Neuronal stem cell (in vitro differentiated cells): ENCODE data around the gene ZFR2.
A peak's percentile ranks its signal among the peaks of the same experiment; 100 is the strongest.

Experiments
- DNase-seq: peaks from one replicate; pipeline ENCODE4 v3.0.0-alpha.2; 2013; ENCODE audit warnings: low spot score
- H2AFZ ChIP-seq: one replicate; pipeline ENCODE4 v1.6.1; 2013; ENCODE audit warnings: mild to moderate bottlenecking, low read length, inconsistent platforms
- H2AK5ac ChIP-seq: 2 replicates; pipeline ENCODE4 v1.6.1; 2013; ENCODE audit warnings: low read depth, mild to moderate bottlenecking, inconsistent platforms, low read length, moderate library complexity, mixed read lengths
- H2BK120ac ChIP-seq: 2 replicates; pipeline ENCODE4 v1.6.1; 2013; ENCODE audit warnings: low read depth, mild to moderate bottlenecking, inconsistent platforms, low read length, moderate library complexity, mixed read lengths
- H2BK12ac ChIP-seq: one replicate; pipeline ENCODE4 v1.6.1; 2013; ENCODE audit warnings: low read length, inconsistent platforms
- H2BK15ac ChIP-seq: 2 replicates; pipeline ENCODE4 v1.6.1; 2013; ENCODE audit warnings: mild to moderate bottlenecking, low read length, inconsistent platforms, mixed read lengths
- H2BK5ac ChIP-seq: one replicate; pipeline ENCODE4 v1.6.1; 2013; ENCODE audit warnings: inconsistent platforms, mild to moderate bottlenecking, low read length, moderate library complexity
- H3K14ac ChIP-seq: one replicate; pipeline ENCODE4 v1.6.1; 2013; ENCODE audit warnings: low read length, inconsistent platforms
- H3K18ac ChIP-seq: 2 replicates; pipeline ENCODE4 v1.6.1; 2013; ENCODE audit warnings: low read length, inconsistent platforms
- H3K23ac ChIP-seq: 2 replicates; pipeline ENCODE4 v1.6.1; 2013; ENCODE audit warnings: low read depth, mild to moderate bottlenecking, mixed read lengths, low read length, inconsistent platforms; ENCODE audit not compliant: poor library complexity
- H3K27ac ChIP-seq: replicated peaks from 3 replicates; pipeline ENCODE4 v1.5.1; 2013; ENCODE audit warnings: low read length, inconsistent platforms
- H3K27me3 ChIP-seq, 3 experiments: 2 replicates each; pipeline ENCODE4 v1.6.1; 2013; ENCODE audit warnings: low read length in 3 of 3, mild to moderate bottlenecking in 2 of 3, inconsistent platforms in 1 of 3, low read depth in 1 of 3, mixed read lengths in 1 of 3, moderate library complexity in 1 of 3; ENCODE audit not compliant: control insufficient read depth in 3 of 3, insufficient read depth in 3 of 3
- H3K36me3 ChIP-seq, 2 donors: replicated peaks in 1 of 2; 2 replicates each; pipeline ENCODE4 v1.6.1; 2013; ENCODE audit warnings: low read length in 2 of 2; ENCODE audit not compliant: control insufficient read depth in 2 of 2, insufficient read depth in 2 of 2
- H3K4ac ChIP-seq: 2 replicates; pipeline ENCODE4 v1.6.1; 2013; ENCODE audit warnings: inconsistent platforms, mild to moderate bottlenecking, low read length, moderate library complexity
- H3K4me1 ChIP-seq, 2 donors: 1 replicate in 1 of 2; 2 replicates in 1 of 2; pipeline ENCODE4 v1.6.1; 2013; ENCODE audit warnings: low read length in 2 of 2, low read depth in 1 of 2; ENCODE audit not compliant: control insufficient read depth in 2 of 2, insufficient read depth in 1 of 2
- H3K4me2 ChIP-seq: one replicate; pipeline ENCODE4 v1.6.1; 2013; ENCODE audit warnings: mild to moderate bottlenecking, low read length, inconsistent platforms; ENCODE audit not compliant: insufficient read depth, poor library complexity, severe bottlenecking
- H3K4me3 ChIP-seq, 2 donors: 2 replicates each; pipeline ENCODE4 v1.5.1; 2013; ENCODE audit warnings: low read length in 2 of 2, mild to moderate bottlenecking in 2 of 2, inconsistent platforms in 1 of 2, moderate library complexity in 1 of 2
- H3K79me1 ChIP-seq: one replicate; pipeline ENCODE4 v1.6.1; 2013; ENCODE audit warnings: low read depth, mild to moderate bottlenecking, inconsistent platforms, low read length, moderate library complexity
- H3K9ac ChIP-seq: one replicate; pipeline ENCODE4 v1.6.1; 2013; ENCODE audit warnings: mild to moderate bottlenecking, low read depth, low read length, inconsistent platforms; ENCODE audit not compliant: poor library complexity
- H3K9me3 ChIP-seq, 2 donors: replicated peaks in 1 of 2; 2 replicates each; pipeline versions ENCODE3 to v1.6.1; 2013; ENCODE audit warnings: low read length in 2 of 2, mild to moderate bottlenecking in 2 of 2, inconsistent platforms in 1 of 2, low read depth in 1 of 2, mixed read lengths in 1 of 2, moderate library complexity in 1 of 2; ENCODE audit not compliant: control insufficient read depth in 2 of 2, insufficient read depth in 1 of 2
- H4K8ac ChIP-seq: one replicate; pipeline ENCODE4 v1.6.1; 2013; ENCODE audit warnings: low read depth, mild to moderate bottlenecking, inconsistent platforms, low read length, moderate library complexity
- H4K91ac ChIP-seq: one replicate; pipeline ENCODE4 v1.6.1; 2013; ENCODE audit warnings: low read length, low read depth, mild to moderate bottlenecking, inconsistent platforms; ENCODE audit not compliant: poor library complexity
- WGBS, 2 donors: extraction: QIAGEN DNeasy Blood & Tissue Kit; methylation state at CpG; one replicate each; pipeline ENCODE4 v1.1.7; 2013; ENCODE audit warnings: missing lambda C conversion rate in 2 of 2, mixed read lengths in 1 of 2; ENCODE audit not compliant: insufficient read length in 2 of 2, insufficient replicate concordance in 1 of 2; ENCODE audit errors: extremely low coverage in 2 of 2; 5-methylcytosine and 5-hydroxymethylcytosine counted together

The ZFR2 gene

GRCh38 chr19:3773814-3774515 lies 94.9 kb downstream of the ZFR2 start:
- H3K36me3 ChIP-seq = no peaks in the 10 kb centered on the region
- no peak overlapping the region for H3K27ac ChIP-seq
- H3K4me2 ChIP-seq = no peak overlapping the region
- H2BK12ac ChIP-seq = no peak overlapping the region
- H3K4me1 ChIP-seq = peaks cover 0 to 11% of the 10 kb centered on the region in 2 donors
- H3K23ac ChIP-seq = no peak overlapping the region
- no peak overlapping the region for H2BK120ac ChIP-seq
- H2AK5ac ChIP-seq = peak overlapping the region; percentile 87
- no CpG with 5 or more reads among the region's 12 CpGs for WGBS, 2 donors
- H3K4me3 ChIP-seq = no peak overlapping the region
- no peaks in the 10 kb centered on the region for H3K79me1 ChIP-seq
- peak overlapping the region; percentile 53 for H3K18ac ChIP-seq
- no peak overlapping the region for H2AFZ ChIP-seq
- DNase-seq = no peak
- no peak overlapping the region for H3K14ac ChIP-seq
- H3K27me3 ChIP-seq = peaks cover 0 to 5% (median 0%) of the 10 kb centered on the region in 3 experiments
- H2BK5ac ChIP-seq = no peak overlapping the region
- no peak overlapping the region for H3K9ac ChIP-seq
- H3K9me3 ChIP-seq = no peaks in the 10 kb centered on the region
- no peak overlapping the region for H4K91ac ChIP-seq
- H4K8ac ChIP-seq = no peak overlapping the region
- no peak overlapping the region for H3K4ac ChIP-seq
- peak overlapping the region; percentile 75 for H2BK15ac ChIP-seq

DNA sequence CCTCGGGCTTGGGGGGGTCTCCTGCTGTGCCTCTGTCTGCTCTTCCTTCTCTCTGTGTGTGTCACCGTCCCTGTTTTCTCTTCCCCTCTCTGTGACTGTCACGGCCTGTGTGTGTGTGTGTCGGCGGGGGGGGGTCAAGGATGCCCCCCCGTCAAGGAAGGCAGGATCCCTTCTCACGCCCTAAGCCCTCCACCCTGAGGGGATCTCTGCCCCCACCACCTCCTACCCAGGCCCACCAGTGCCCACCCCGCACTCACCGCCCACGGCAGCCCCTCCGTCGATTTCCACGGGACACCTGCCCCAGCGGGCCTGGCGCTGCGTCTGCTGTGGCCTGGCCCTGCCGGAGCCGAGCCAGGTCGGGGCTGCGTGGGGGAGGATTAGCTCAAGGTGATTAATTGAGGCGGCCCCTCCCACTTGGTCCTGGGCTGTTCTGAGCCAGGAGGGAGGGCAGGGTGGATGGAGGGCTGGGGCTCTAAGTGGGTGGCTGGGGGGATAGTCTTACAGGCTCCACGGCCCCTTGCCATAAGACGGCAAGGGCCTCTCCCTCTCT lies 96.9 kb downstream of the ZFR2 start, which contains the start of gene RAX2:
Gene RAX2 (minus strand): TSS at position 323 of the 550 bp plus-strand sequence. CDS start 486 bp downstream, outside the sequence.
- peak within 1 kb of the TSS; percentile 18 for H3K4me2 ChIP-seq
- peak within 1 kb of the TSS; percentile 0 for H2BK5ac ChIP-seq
- no peak within 1 kb of the TSS for H2BK120ac ChIP-seq
- H2AK5ac ChIP-seq = peak within 1 kb of the TSS; percentile 90
- no peak within 1 kb of the TSS for H2AFZ ChIP-seq
- H3K9ac ChIP-seq = peak within 1 kb of the TSS; percentile 70
- H3K79me1 ChIP-seq = no peaks in the 10 kb centered on the region
- H3K4ac ChIP-seq = peak within 1 kb of the TSS; percentile 37
- peak within 1 kb of the TSS; percentile 93 for H3K18ac ChIP-seq
- no peak for DNase-seq
- H3K4me3 ChIP-seq = no peak within 1 kb of the TSS
- H3K4me1 ChIP-seq = peaks cover 0 to 11% of the 10 kb centered on the region in 2 donors
- H3K27ac ChIP-seq = no peak within 1 kb of the TSS
- peaks cover 3 to 10% of the 10 kb centered on the region in 2 donors for H3K36me3 ChIP-seq
- no peaks in the 10 kb centered on the region for H3K9me3 ChIP-seq
- H3K27me3 ChIP-seq = peaks cover 0 to 5% (median 0%) of the 10 kb centered on the region in 3 experiments
- H2BK12ac ChIP-seq = peak within 1 kb of the TSS; percentile 73
- peak within 1 kb of the TSS; percentile 89 for H2BK15ac ChIP-seq
- H3K23ac ChIP-seq = peak within 1 kb of the TSS; percentile 65
- no peak within 1 kb of the TSS for H4K8ac ChIP-seq
- H3K14ac ChIP-seq = peak within 1 kb of the TSS; percentile 89
- no CpG with 5 or more reads among the region's 23 CpGs for WGBS, 2 donors
- no peak within 1 kb of the TSS for H4K91ac ChIP-seq

DNA sequence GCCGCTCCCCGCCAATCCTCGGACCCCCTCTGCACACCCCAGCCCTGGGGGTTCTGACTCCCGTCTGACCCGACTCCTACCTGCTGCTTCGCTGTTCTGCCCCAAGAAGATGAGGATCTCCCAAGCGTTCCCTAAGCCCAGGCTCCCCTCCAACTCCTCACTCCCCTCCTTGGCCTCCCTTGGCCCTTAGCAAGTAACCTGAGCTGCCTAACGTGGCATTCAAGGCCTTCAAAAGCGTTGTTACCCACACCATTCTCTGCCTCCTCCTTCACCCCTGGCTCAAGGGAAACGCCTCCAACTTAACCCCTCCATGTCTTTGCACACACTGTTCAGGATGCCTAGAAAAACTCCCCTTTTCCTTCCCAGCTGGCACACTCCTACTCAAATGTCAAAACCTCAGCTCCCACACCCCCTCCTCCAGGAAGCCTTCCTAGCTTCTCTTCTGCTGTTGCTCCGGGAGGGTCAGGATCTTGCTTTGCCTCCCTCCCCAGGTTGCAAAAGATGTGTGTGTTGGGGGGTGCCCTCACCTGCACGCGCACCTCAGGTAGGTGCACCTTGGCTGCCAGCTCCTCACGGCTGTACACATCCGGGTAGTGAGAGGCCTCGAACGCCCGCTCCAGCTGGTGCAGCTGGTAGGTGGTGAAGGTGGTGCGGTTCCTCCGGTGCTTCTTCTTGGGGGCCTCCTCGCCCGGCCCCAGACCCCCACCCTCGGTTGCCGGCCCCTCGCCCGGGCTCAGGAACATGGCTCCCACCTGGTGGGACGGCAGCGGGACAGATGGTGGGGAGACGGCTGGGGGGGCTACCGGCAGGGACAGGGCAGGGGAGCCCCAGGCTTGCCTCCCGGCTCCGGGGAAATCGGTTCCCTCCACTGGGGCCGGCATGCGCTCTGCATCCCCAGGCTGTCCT lies 97.6 kb downstream of the ZFR2 start:
- H2BK120ac ChIP-seq = peak overlapping the region; percentile 52
- no peak for DNase-seq
- H3K4ac ChIP-seq = no peak overlapping the region
- peak overlapping the region; percentile 0 for H2BK5ac ChIP-seq
- H3K18ac ChIP-seq = peak overlapping the region; percentile 77
- peak overlapping the region; percentile 21 for H3K9ac ChIP-seq
- peaks cover 0 to 5% (median 0%) of the 10 kb centered on the region in 3 experiments for H3K27me3 ChIP-seq
- peak overlapping the region; percentile 89 for H3K14ac ChIP-seq
- peaks cover 0 to 11% of the 10 kb centered on the region in 2 donors for H3K4me1 ChIP-seq
- WGBS, 2 donors = no CpG with 5 or more reads among the region's 35 CpGs
- no peak overlapping the region for H2AFZ ChIP-seq
- H3K9me3 ChIP-seq = no peaks in the 10 kb centered on the region
- peak overlapping the region; percentile 25 for H3K23ac ChIP-seq
- H3K79me1 ChIP-seq = peaks cover 4% of the 10 kb centered on the region
- H3K4me3 ChIP-seq = no peak overlapping the region
- peak overlapping the region; percentile 89 for H2BK15ac ChIP-seq
- no peak overlapping the region for H3K27ac ChIP-seq
- H2AK5ac ChIP-seq = peak overlapping the region; percentile 90
- H4K91ac ChIP-seq = no peak overlapping the region
- peak overlapping the region; percentile 73 for H2BK12ac ChIP-seq
- peaks cover 9 to 16% of the 10 kb centered on the region in 2 donors for H3K36me3 ChIP-seq
- H3K4me2 ChIP-seq = no peak overlapping the region
- H4K8ac ChIP-seq = no peak overlapping the region
